ENCODE measurements around the gene PXN. TPM values are rescaled to one million over a fixed set of nuclear protein-coding genes. Genes with fewer than 3 reads are reported as not detected.

Gene PXN
- total and polyA plus RNA-seq, 10 of the 15 experiments (the other 5 are each of a cell fraction or from before 2014, with no cell fraction given): 1.0 to 32.0 (median 11.5) TPM

DNA sequence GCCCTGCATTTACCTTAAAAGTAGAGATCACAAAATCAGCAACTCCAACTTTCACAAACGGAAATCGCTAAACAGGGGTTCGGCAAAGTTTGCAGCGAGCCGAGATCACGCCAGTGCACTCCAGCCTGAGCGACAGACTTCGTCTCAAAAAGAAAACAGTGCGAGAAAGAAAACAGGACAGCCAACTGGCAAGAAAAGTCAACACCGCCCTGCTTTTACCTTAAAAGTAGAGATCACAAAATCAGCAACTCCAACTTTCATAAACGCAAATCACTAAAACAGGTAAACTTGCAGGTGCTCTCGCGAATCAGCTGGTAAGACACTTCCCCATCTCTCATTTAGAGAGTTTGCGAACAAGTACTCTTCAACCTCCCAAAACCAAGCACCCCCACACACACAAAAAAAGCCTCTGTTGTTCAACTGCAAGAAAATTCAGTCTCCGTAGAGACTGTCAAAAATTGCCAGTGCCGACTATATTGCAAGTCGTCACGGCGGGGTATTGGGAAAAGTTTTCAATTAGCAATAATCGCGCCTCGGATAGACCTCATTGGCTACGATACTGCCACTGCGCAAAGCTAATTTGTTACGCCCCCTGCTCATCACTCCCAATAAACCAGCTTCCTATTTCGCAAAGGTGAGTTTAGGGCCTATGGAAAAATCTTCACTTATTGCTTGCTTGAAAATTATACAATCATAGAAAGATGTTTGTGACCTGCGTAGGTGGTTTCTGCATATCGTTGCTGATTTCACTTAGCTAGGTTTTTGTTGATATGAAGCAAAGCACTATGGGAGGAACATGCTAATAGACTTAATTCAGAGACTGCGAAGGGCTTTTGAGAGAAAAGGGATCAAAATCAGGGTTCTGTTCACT is 27.4 kb upstream of the PXN start, which contains the start of gene RNU4-1 (continued):
- TF ChIP-seq RCOR1 (conservative IDR thresholded peaks at IDR 0.05; ENCODE audit: low read depth, low read length) (no peak), TCF3 (IDR thresholded peaks at IDR 0.05; ENCODE audit: borderline replicate concordance, insufficient read depth, low read depth, low read length) (peak; percentile 97), IKZF2 (IDR thresholded peaks at IDR 0.05) (peak; percentile 48 to 52; a peak in 3 of 4 replicates), MYC (IDR thresholded peaks at IDR 0.05; ENCODE audit: insufficient read depth, insufficient read length, insufficient replicate concordance, low read length, severe bottlenecking) (no peak), STAT3 (IDR thresholded peaks at IDR 0.05; ENCODE audit: low read depth, low read length) (no peak), IRF3 (IDR thresholded peaks at IDR 0.05) (0 out of 2 replicates have a peak, but pooled peaks have one; percentile 29), ZBED1 (IDR thresholded peaks at IDR 0.05; ENCODE audit: borderline replicate concordance) (peak; percentile 100), FOXM1 (IDR thresholded peaks at IDR 0.05; ENCODE audit: low read depth, low read length) (peak; percentile 93)

DNA sequence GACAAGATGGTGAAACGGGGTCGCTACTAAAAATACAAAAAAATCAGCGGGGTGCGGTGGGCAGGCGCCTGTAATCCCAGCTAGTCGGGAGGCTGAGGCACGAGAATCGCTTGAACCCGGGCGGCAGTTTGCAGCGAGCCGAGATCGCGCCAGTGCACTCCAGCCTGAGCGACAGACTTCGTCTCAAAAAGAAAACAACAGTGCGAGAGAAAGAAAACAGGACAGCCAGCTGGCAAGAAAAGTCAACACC is 26.8 kb upstream of the PXN start:
- peak overlapping the region; percentile 100 for H3K27ac ChIP-seq (ENCODE audit: control insufficient read depth, insufficient read depth)
- peak overlapping the region; percentile 66 for H3K4me3 ChIP-seq
- FAIRE-seq: no peak
- TF ChIP-seq EGR1 (IDR thresholded peaks at IDR 0.05; ENCODE audit: borderline replicate concordance in 1 of 2, low read depth in 2 of 2, low read length in 2 of 2): no peak
- TF ChIP-seq ZNF217 (IDR thresholded peaks at IDR 0.05): peak; percentile 81
- no peak for TF ChIP-seq KDM1A (IDR thresholded peaks at IDR 0.05; ENCODE audit: borderline replicate concordance)
- no peak for TF ChIP-seq NR2C2 (IDR thresholded peaks at IDR 0.05; ENCODE audit: borderline replicate concordance, control insufficient read depth, insufficient read length, low read depth)
- TF ChIP-seq TCF12 (IDR thresholded peaks at IDR 0.05; ENCODE audit: low read depth, low read length): no peak
- no peak for TF ChIP-seq RCOR1 (conservative IDR thresholded peaks at IDR 0.05; ENCODE audit: low read depth, low read length)
- TF ChIP-seq ZNF384 (IDR thresholded peaks at IDR 0.05; ENCODE audit: borderline replicate concordance, low read depth, low read length): no peak
- 0 out of 2 replicates have a peak, but pooled peaks have one; percentile 8 for TF ChIP-seq SMARCA5 (IDR thresholded peaks at IDR 0.05)
- no peak for TF ChIP-seq POLR2A (IDR thresholded peaks at IDR 0.05; ENCODE audit: low read depth, low read length)
- no peak for TF ChIP-seq NR2C1 (IDR thresholded peaks at IDR 0.05)
- in situ Hi-C loops (cut with MboI) (no loop called here), intact Hi-C loops (cut with micrococcal nuclease; ENCODE audit: unreplicated experiment) (no loop called here)
- no peaks in the 10 kb centered on the region for H4K20me1 ChIP-seq (ENCODE audit: control insufficient read depth, insufficient read depth)
- ATAC-seq: no peak; the same call in 2 of the 3 replicates
- peaks cover 9% of the 10 kb centered on the region for H3K4me1 ChIP-seq (ENCODE audit: control insufficient read depth, insufficient read depth, low read length)
- POLR2A ChIA-PET: interaction anchor here (0.6 to 2.1 kb wide), 8 partner anchors 10 to 177 kb away, joined by 3 to 12 read pairs (median 5); partner anchors contain the start of genes RPLP0 and SIRT4
- CTCF ChIA-PET: interaction anchor here (1.1 to 3.6 kb wide), 4 partner anchors 10 to 91 kb away, joined by 3 to 48 read pairs (median 22); partner anchors contain the start of genes RPLP0 and SIRT4
- no TSS peak for BruUV-seq (replicated peaks)
- H2AFZ ChIP-seq (ENCODE audit: control insufficient read depth, low read depth, low read length): peak overlapping the region; percentile 25; the same call in 1 of the 2 replicates
- peak overlapping the region; percentile 91 for H3K9ac ChIP-seq (ENCODE audit: control insufficient read depth, insufficient read depth, low read length)
- RAD21 ChIA-PET (ENCODE audit: unreplicated experiment): interaction anchor here (1.6 to 3.5 kb wide), 3 partner anchors 26 to 64 kb away, joined by 6 to 17 read pairs (median 10); no protein-coding TSS in a partner anchor
- H3K36me3 ChIP-seq (ENCODE audit: control insufficient read depth in 2 of 2, insufficient read depth in 2 of 2, low read length in 1 of 2): no peaks in the 10 kb centered on the region
- H3K4me2 ChIP-seq (ENCODE audit: control insufficient read depth, insufficient read depth): peak overlapping the region; percentile 67
- DNase-seq (ENCODE audit: low read depth, low spot score): no peak
- H3K27me3 ChIP-seq (replicated peaks in 1 of 2; ENCODE audit: control insufficient read depth in 2 of 2, insufficient read depth in 2 of 2, low read length in 1 of 2): no peaks in the 10 kb centered on the region
- SMC1A ChIA-PET (ENCODE audit: uncharacterized antibody, unreplicated experiment): interaction anchor here (1.3 to 2.9 kb wide), 3 partner anchors 9 to 64 kb away, joined by 3 to 30 read pairs (median 8); partner anchors contain the start of gene SIRT4
- H3K79me2 ChIP-seq (ENCODE audit: control insufficient read depth, insufficient read depth, low read length): no peaks in the 10 kb centered on the region
- WGBS (ENCODE audit: insufficient coverage, insufficient replicate concordance, low lambda C conversion rate, missing lambda C conversion rate): under 1% methylated on average over 17 of the region's 17 CpGs
- no peaks in the 10 kb centered on the region for H3K9me3 ChIP-seq (replicated peaks; ENCODE audit: control insufficient read depth, insufficient read depth, low read length)
